CD4-positive, alpha-beta T cell (primary cell): ENCODE measurements around the gene OSCP1. TPM values are rescaled to one million over a fixed set of nuclear protein-coding genes. Genes with fewer than 3 reads are reported as not detected.

Source experiments
- ATAC-seq: fragments of 200-7000 bp; cut with Tn5 transposase; one replicate; pipeline ENCODE4 v1.10.0; 2022; ENCODE audit warnings: mild to moderate bottlenecking; ENCODE audit not compliant: poor library complexity
- CTCF ChIA-PET: fragments of 350-600 bp; sonication (Branson Sonifier 250); formaldehyde crosslinking; loops from one replicate; lab custom pipeline; 2021; ENCODE audit warnings: antibody characterized with exemption, inconsistent platforms; lab: Charles Lee
- POLR2A ChIA-PET: fragments of 350-600 bp; sonication (Branson Sonifier 250); formaldehyde crosslinking; loops from one replicate; lab custom pipeline; 2021; ENCODE audit warnings: antibody characterized with exemption, inconsistent platforms; lab: Charles Lee
- DNase-seq, 14 experiments: peaks; one replicate each; pipeline ENCODE4 v3.0.0-alpha.2; 2013 to 2020; ENCODE audit warnings: mixed read lengths in 2 of 14
- H3K27ac ChIP-seq, 2 donors: one replicate each; pipeline versions ENCODE4 v1.5.1 to v1.7.0; 2013; ENCODE audit warnings: low read length in 2 of 2, low read depth in 1 of 2, mild to moderate bottlenecking in 1 of 2
- H3K27me3 ChIP-seq, 2 experiments: 1 replicate in 1 of 2; 2 replicates in 1 of 2; pipeline versions ENCODE4 v1.6.1 to v1.7.0; 2013; ENCODE audit warnings: low read length in 2 of 2, control low read depth in 1 of 2, mild to moderate bottlenecking in 1 of 2, moderate library complexity in 1 of 2; ENCODE audit not compliant: insufficient read depth in 2 of 2, control insufficient read depth in 1 of 2
- H3K36me3 ChIP-seq: one replicate; pipeline ENCODE4 v1.6.1; 2013; ENCODE audit warnings: low read length, control low read depth; ENCODE audit not compliant: insufficient read depth
- H3K4me1 ChIP-seq: one replicate; pipeline ENCODE4 v1.6.1; 2013; ENCODE audit warnings: low read length, control low read depth; ENCODE audit not compliant: insufficient read depth
- H3K4me3 ChIP-seq: one replicate; pipeline ENCODE4 v1.5.1; 2013; ENCODE audit warnings: mild to moderate bottlenecking, low read length, moderate library complexity
- H3K9me3 ChIP-seq, 2 experiments: 1 replicate in 1 of 2; 2 replicates in 1 of 2; pipeline versions ENCODE4 v1.6.1 to v1.7.0; 2013; ENCODE audit warnings: low read length in 2 of 2, mild to moderate bottlenecking in 2 of 2, control low read depth in 1 of 2, moderate library complexity in 1 of 2; ENCODE audit not compliant: control insufficient read depth in 1 of 2, insufficient read depth in 1 of 2
- H3K27ac Mint-ChIP-seq: one replicate; pipeline ENCODE4 v1.8.0; 2020; ENCODE audit warnings: mixed read lengths
- H3K27me3 Mint-ChIP-seq: one replicate; pipeline ENCODE4 v1.8.0; 2021; ENCODE audit warnings: mixed read lengths
- H3K36me3 Mint-ChIP-seq: one replicate; pipeline ENCODE4 v1.8.0; 2021; ENCODE audit warnings: low read depth, mixed read lengths
- H3K4me1 Mint-ChIP-seq: one replicate; pipeline ENCODE4 v1.8.0; 2021; ENCODE audit warnings: low read depth, mixed read lengths
- H3K4me3 Mint-ChIP-seq: one replicate; pipeline ENCODE4 v1.8.0; 2020; ENCODE audit warnings: mild to moderate bottlenecking, mixed read lengths
- H3K9me3 Mint-ChIP-seq: one replicate; pipeline ENCODE4 v1.8.0; 2020; ENCODE audit warnings: mixed read lengths
- CTCF ChIP-seq: fragments of 200-600 bp; IDR thresholded peaks from one replicate; pipeline ENCODE4 v1.8.0; 2022; ENCODE audit warnings: antibody characterized with exemption, mild to moderate bottlenecking
- intact Hi-C, 2 experiments: fragments of 100-400 bp; cut with DNase I in 1 of 2; cut with micrococcal nuclease in 1 of 2; formaldehyde crosslinking; loops; one replicate each; pipeline versions ENCODE4 v1.15.1 to v1.9.0; 2023 to 2025; cut with DNase I, micrococcal nuclease
- total RNA-seq, 174 experiments: library from RNA in 2 of 174; stranded (reverse) in 2 of 174; gene quantifications; one replicate each; pipeline ENCODE4 v1.2.3 and lab custom pipeline; 2021 to 2026

Gene OSCP1
- total RNA-seq, 2 experiments from 2014 or later: 0.82 to 2.4 TPM

- peak overlapping the region; percentile 67 for H3K27ac Mint-ChIP-seq
Observed at GRCh38 chr1:36453600-36454388, 3.5 kb upstream of the OSCP1 start.

GRCh38 chr1:36453051-36453450, 2.8 kb upstream of the OSCP1 start:
- Mint-ChIP-seq H3K9me3 (no peaks in the 10 kb centered on the region), H3K4me3 (no peak overlapping the region), H3K27ac (peak overlapping the region; percentile 36), H3K4me1 (peaks cover 39% of the 10 kb centered on the region), H3K27me3 (no peaks in the 10 kb centered on the region), H3K36me3 (peaks cover 36% of the 10 kb centered on the region)
- POLR2A ChIA-PET: interaction anchor here (1.1 kb wide), 1 partner anchor 11 kb away, joined by 7 read pairs; the partner anchor contains the start of gene MRPS15
- Histone ChIP-seq H3K36me3 (peaks cover 27% of the 10 kb centered on the region), H3K27me3 (no peaks in the 10 kb centered on the region), H3K4me1 (peaks cover 32% of the 10 kb centered on the region), H3K9me3 (no peaks in the 10 kb centered on the region), H3K27ac (no peak overlapping the region), H3K4me3 (no peak overlapping the region)
- DNase-seq (no peak), ATAC-seq (no peak)
- intact Hi-C loops: loop anchor here in 1 of 2 experiments (5.0 kb wide), 1 partner anchor 1239 kb away; the partner anchor contains the start of gene CDCA8
- TF ChIP-seq CTCF: no peak
- CTCF ChIA-PET: no interaction called here

More at GRCh38 chr1:36453600-36454388, 3.5 kb upstream of the OSCP1 start:
- H3K4me1 ChIP-seq: peaks cover 39% of the 10 kb centered on the region
- Mint-ChIP-seq H3K36me3 (peaks cover 41% of the 10 kb centered on the region), H3K27me3 (no peaks in the 10 kb centered on the region), H3K4me3 (peak overlapping the region; percentile 61), H3K9me3 (no peaks in the 10 kb centered on the region), H3K4me1 (peaks cover 46% of the 10 kb centered on the region)
- TF ChIP-seq CTCF: no peak
- intact Hi-C loops: loop anchor here in 1 of 2 experiments (5.0 kb wide), 1 partner anchor 1239 kb away; the partner anchor contains the start of gene CDCA8
- H3K36me3 ChIP-seq: peaks cover 27% of the 10 kb centered on the region
- ChIA-PET POLR2A (interaction anchor here (1.1 to 1.2 kb wide), 1 partner anchor 10 kb away, joined by 7 read pairs; the partner anchor contains the start of gene MRPS15), CTCF (no interaction called here)
- no peak overlapping the region for H3K27ac ChIP-seq
- no peaks in the 10 kb centered on the region for H3K27me3 ChIP-seq
- H3K4me3 ChIP-seq: no peak overlapping the region
- no peaks in the 10 kb centered on the region for H3K9me3 ChIP-seq
- no peak for ATAC-seq
- DNase-seq: no peak

GRCh38 chr1:36450919-36451305, 661 bp upstream of the OSCP1 start:
- no peak for ATAC-seq
- POLR2A ChIA-PET: interaction anchor here (0.9 to 3.9 kb wide), 6 partner anchors 11 to 520 kb away, joined by 3 to 50 read pairs (median 6); partner anchors contain the start of genes AGO3, LSM10, MRPS15 and THRAP3
- no peaks in the 10 kb centered on the region for H3K9me3 ChIP-seq
- no peak for DNase-seq
- Mint-ChIP-seq H3K36me3 (peaks cover 22% of the 10 kb centered on the region), H3K4me3 (peak overlapping the region; percentile 95), H3K27ac (peak overlapping the region; percentile 91), H3K4me1 (peaks cover 23% of the 10 kb centered on the region), H3K27me3 (no peaks in the 10 kb centered on the region), H3K9me3 (no peaks in the 10 kb centered on the region)
- H3K36me3 ChIP-seq: peaks cover 14% of the 10 kb centered on the region
- intact Hi-C loops: loop anchor here (1.0 to 5.0 kb wide), 4 partner anchors 13 to 1241 kb away; partner anchors contain the start of genes MRPS15 (in 2 of the 2) and CDCA8 (in 1 of the 2)
- H3K27ac ChIP-seq: peak overlapping the region; percentile 82 to 89
- CTCF ChIA-PET: interaction anchor here (0.9 to 1.0 kb wide), 2 partner anchors 13 to 263 kb away, joined by 3 to 4 read pairs; partner anchors contain the start of gene MRPS15
- no peak for TF ChIP-seq CTCF
- H3K4me3 ChIP-seq: peak overlapping the region; percentile 83
- H3K27me3 ChIP-seq: no peaks in the 10 kb centered on the region
- H3K4me1 ChIP-seq: peaks cover 15% of the 10 kb centered on the region
